Progenitor cell of endocrine pancreas (in vitro differentiated cells): Measurements from ENCODE around the gene GBF1. TPM values are rescaled to one million over a fixed set of nuclear protein-coding genes. Genes with fewer than 3 reads are reported as not detected.
A peak's percentile ranks its signal among the peaks of the same experiment; 100 is the strongest.

ENCODE experiments used
- DNase-seq: peaks from one replicate; pipeline ENCODE4 v3.0.0; 2021; ENCODE audit warnings: low spot score; ENCODE audit not compliant: unreplicated experiment
- H3K27ac Mint-ChIP-seq: 2 replicates; pipeline ENCODE4 v1.8.0; 2021; ENCODE audit warnings: mild to moderate bottlenecking, moderate library complexity, mixed read lengths
- H3K27me3 Mint-ChIP-seq: 2 replicates; pipeline ENCODE4 v1.8.0; 2021; ENCODE audit warnings: mixed read lengths
- H3K36me3 Mint-ChIP-seq: 2 replicates; pipeline ENCODE4 v1.8.0; 2022; ENCODE audit warnings: mixed read lengths; ENCODE audit not compliant: insufficient read depth
- H3K4me1 Mint-ChIP-seq: 2 replicates; pipeline ENCODE4 v1.8.0; 2021; ENCODE audit warnings: low read depth, mixed read lengths
- H3K4me3 Mint-ChIP-seq: 2 replicates; pipeline ENCODE4 v1.8.0; 2021; ENCODE audit warnings: low read depth, mild to moderate bottlenecking, moderate library complexity, mixed read lengths
- H3K9me3 Mint-ChIP-seq: 2 replicates; pipeline ENCODE4 v1.8.0; 2021; ENCODE audit warnings: low read depth, mixed read lengths
- CTCF ChIP-seq: fragments of 200-600 bp; sonication (generic); IDR thresholded peaks from one replicate; pipeline ENCODE4 v1.5.0; 2021; ENCODE audit warnings: antibody characterized with exemption, mild to moderate bottlenecking; ENCODE audit not compliant: unreplicated experiment
- total RNA-seq: library from RNA; stranded (reverse); gene quantifications from 2 replicates; pipeline ENCODE4 v1.2.1, GENCODE V29; 2021

The GBF1 gene
- total RNA-seq, 1 donor from 2014 or later: 54.6 TPM

GRCh38 chr10:102396317-102396650 is 151.0 kb downstream of the GBF1 start:
- H3K4me3 Mint-ChIP-seq: peak overlapping the region; percentile 72
- DNase-seq: no peak
- peaks cover 17% of the 10 kb centered on the region for H3K27me3 Mint-ChIP-seq
- H3K9me3 Mint-ChIP-seq: no peaks in the 10 kb centered on the region
- peak overlapping the region; percentile 82 for H3K27ac Mint-ChIP-seq
- TF ChIP-seq CTCF: no peak
- peaks cover 10% of the 10 kb centered on the region for H3K4me1 Mint-ChIP-seq
- H3K36me3 Mint-ChIP-seq: no peaks in the 10 kb centered on the region

- Mint-ChIP-seq H3K4me1 (peaks cover 10% of the 10 kb centered on the region), H3K27me3 (peaks cover 17% of the 10 kb centered on the region), H3K27ac (peak overlapping the region; percentile 37), H3K9me3 (no peaks in the 10 kb centered on the region), H3K36me3 (no peaks in the 10 kb centered on the region), H3K4me3 (peak overlapping the region; percentile 72)
- no peak for DNase-seq
- TF ChIP-seq CTCF: no peak
Measured at GRCh38 chr10:102396730-102397151, 151.4 kb downstream of the GBF1 start.

- peaks cover 10% of the 10 kb centered on the region for H3K4me1 Mint-ChIP-seq
- no peak for DNase-seq
- H3K27me3 Mint-ChIP-seq: peaks cover 10% of the 10 kb centered on the region
- H3K4me3 Mint-ChIP-seq: no peak overlapping the region
- no peak for TF ChIP-seq CTCF
- H3K36me3 Mint-ChIP-seq: no peaks in the 10 kb centered on the region
- no peaks in the 10 kb centered on the region for H3K9me3 Mint-ChIP-seq
- no peak overlapping the region for H3K27ac Mint-ChIP-seq
Measured at GRCh38 chr10:102397222-102398171, 152.2 kb downstream of the GBF1 start.

- Mint-ChIP-seq H3K4me3 (peak overlapping the region; percentile 55), H3K4me1 (peaks cover 10% of the 10 kb centered on the region), H3K36me3 (no peaks in the 10 kb centered on the region), H3K9me3 (no peaks in the 10 kb centered on the region), H3K27ac (no peak overlapping the region), H3K27me3 (peaks cover 3% of the 10 kb centered on the region)
- DNase-seq: no peak
- TF ChIP-seq CTCF: no peak
Measured at GRCh38 chr10:102398172-102399020, 153.1 kb downstream of the GBF1 start.
